Activated CD4-positive, alpha-beta T cell treated with anti-CD3 and anti-CD28 coated beads, Interleukin-10, Interleukin-2, amounts not matched to agents 100 ng/mL and 50 ng/mL, durations not matched to agents 16 hours and 8 hours (primary cell): ENCODE data around the gene GALM.
"Not testable (repeated sequence)": the region's sequence is repeated elsewhere in the genome, so short reads cannot be mapped to it uniquely, and the experiment has no call there.

Source experiments
- DNase-seq: peaks from one replicate; pipeline ENCODE4 v3.0.0-alpha.2; 2020

The GALM gene

GRCh38 chr2:38743672-38744398 lies 77.9 kb downstream of the GALM start:
- DNase-seq, result no peak

GRCh38 chr2:38744399-38744780 lies 78.5 kb downstream of the GALM start:
- no peak for DNase-seq

- DNase-seq, result no peak
These were observed 79.4 kb downstream of the GALM start for GRCh38 chr2:38745267-38745666.

- no peak for DNase-seq
These were observed 81.1 kb downstream of the GALM start for GRCh38 chr2:38747007-38747424.

- no peak for DNase-seq
These were observed 81.9 kb downstream of the GALM start for GRCh38 chr2:38747819-38748218.

- DNase-seq, result no peak
These were observed 82.5 kb downstream of the GALM start for GRCh38 chr2:38748391-38748790.

- DNase-seq, result peak; percentile 57
These were observed 83.3 kb downstream of the GALM start for GRCh38 chr2:38748943-38749804.

- DNase-seq, result peak; percentile 66
These were observed 84.3 kb downstream of the GALM start for GRCh38 chr2:38750011-38750890.

GRCh38 chr2:38750891-38751595 lies 85.1 kb downstream of the GALM start, which contains the start of gene SRSF7:
Gene SRSF7 (minus strand): TSS chr2:38751361. CDS start chr2:38751256, 105 bp downstream.
- peak; percentile 98 for DNase-seq

- DNase-seq, result peak; percentile 45
These were observed 85.9 kb downstream of the GALM start for GRCh38 chr2:38751596-38752410.

- DNase-seq, result no peak
These were observed 88.1 kb downstream of the GALM start for GRCh38 chr2:38754049-38754448.

- DNase-seq, result no peak
These were observed 88.6 kb downstream of the GALM start for GRCh38 chr2:38754506-38754905.

- DNase-seq, result not testable (repeated sequence)
These were observed 90.0 kb downstream of the GALM start for GRCh38 chr2:38755891-38756290.

GRCh38 chr2:38763228-38763627 lies 97.3 kb downstream of the GALM start:
- peak; percentile 57 for DNase-seq

- DNase-seq, result no peak
These were observed 97.8 kb downstream of the GALM start for GRCh38 chr2:38763728-38764127.

GRCh38 chr2:38765149-38765548 lies 99.2 kb downstream of the GALM start:
- no peak for DNase-seq

- DNase-seq, result no peak
These were observed 99.6 kb downstream of the GALM start for GRCh38 chr2:38765551-38765950.

GRCh38 chr2:38771632-38772031 lies 105.7 kb downstream of the GALM start:
- DNase-seq, result no peak

GRCh38 chr2:38775097-38775920 lies 109.4 kb downstream of the GALM start:
- DNase-seq, result no peak

GRCh38 chr2:38775921-38776225 lies 110.0 kb downstream of the GALM start:
- no peak for DNase-seq

GRCh38 chr2:38776531-38776930 lies 110.6 kb downstream of the GALM start:
- DNase-seq, result no peak
